ENCODE measurements around the gene JAG2. TPM values are rescaled to one million over a fixed set of nuclear protein-coding genes. Genes with fewer than 3 reads are reported as not detected.

JAG2 gene
- total and polyA plus RNA-seq, 2 donors from 2014 or later, result 6.3 to 26.1 TPM

GRCh38 chr14:105204206-105204930 lies 35.8 kb upstream of the JAG2 start:
- peak overlapping the region; percentile 85 to 88 for H3K27ac ChIP-seq (ENCODE audit: low read depth in 2 of 2, low read length in 2 of 2)
- peak in 4 of 5 donors; percentile 61 to 95 (median 70) for DNase-seq
- H3K4me3 ChIP-seq (ENCODE audit: low read length in 3 of 3), result no peak overlapping the region
- TF ChIP-seq CTCF (IDR thresholded peaks at IDR 0.05; ENCODE audit: borderline replicate concordance, extremely low read depth, insufficient read depth), result no peak
- H3K9ac ChIP-seq (ENCODE audit: low read length in 3 of 3), result no peak overlapping the region
- no peaks in the 10 kb centered on the region for H3K27me3 ChIP-seq (ENCODE audit: control insufficient read depth, insufficient read depth, low read length)
- H3K4me1 ChIP-seq (ENCODE audit: control insufficient read depth in 2 of 3, insufficient read depth in 2 of 3, low read depth in 1 of 3, low read length in 3 of 3), result peaks cover 0 to 31% (median 6%) of the 10 kb centered on the region in 3 donors
- intact Hi-C loops (cut with DNase I), result loop anchor here (5.0 kb wide), 1 partner anchor 148 kb away; no protein-coding TSS in a partner anchor
- peak; percentile 11 for FAIRE-seq
- no peaks in the 10 kb centered on the region for H3K9me3 ChIP-seq (ENCODE audit: control insufficient read depth in 2 of 3, insufficient read depth in 1 of 3, low read length in 3 of 3)
- H3K36me3 ChIP-seq (ENCODE audit: control insufficient read depth in 2 of 3, insufficient read depth in 3 of 3, low read length in 3 of 3), result no peaks in the 10 kb centered on the region

DNA sequence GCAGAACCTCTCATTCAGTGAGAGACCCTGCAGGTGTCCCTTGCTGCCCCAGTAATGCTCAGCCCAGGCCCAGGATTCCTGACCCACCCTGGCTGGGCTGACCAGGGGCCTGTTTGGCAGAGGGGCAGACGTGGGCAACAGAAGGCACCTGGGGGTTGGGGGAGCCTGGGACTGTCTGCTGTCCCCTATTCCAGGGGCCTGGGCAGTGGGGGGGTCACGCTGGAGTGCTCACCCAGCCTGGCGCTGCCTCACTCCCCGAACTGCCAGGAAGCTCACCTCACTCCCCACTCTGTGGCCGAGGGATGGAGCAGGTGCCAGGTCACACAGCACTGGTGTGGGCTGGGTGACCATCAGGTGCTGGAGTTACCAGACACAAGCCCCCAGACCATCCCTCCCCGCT lies 35.1 kb upstream of the JAG2 start:
- FAIRE-seq (no peak), DNase-seq (no peak)
- Histone ChIP-seq H3K36me3 (ENCODE audit: control insufficient read depth in 2 of 3, insufficient read depth in 3 of 3, low read length in 3 of 3) (no peaks in the 10 kb centered on the region), H3K4me3 (ENCODE audit: low read length in 3 of 3) (no peak overlapping the region), H3K27me3 (ENCODE audit: control insufficient read depth, insufficient read depth, low read length) (no peaks in the 10 kb centered on the region), H3K9ac (ENCODE audit: low read length in 3 of 3) (no peak overlapping the region), H3K4me1 (ENCODE audit: control insufficient read depth in 2 of 3, insufficient read depth in 2 of 3, low read depth in 1 of 3, low read length in 3 of 3) (peaks cover 0 to 35% (median 6%) of the 10 kb centered on the region in 3 donors), H3K9me3 (ENCODE audit: control insufficient read depth in 2 of 3, insufficient read depth in 1 of 3, low read length in 3 of 3) (no peaks in the 10 kb centered on the region), H3K27ac (ENCODE audit: low read depth in 2 of 2, low read length in 2 of 2) (peak overlapping the region in 1 of 2 donors; percentile 22)
- no peak for TF ChIP-seq CTCF (IDR thresholded peaks at IDR 0.05; ENCODE audit: borderline replicate concordance, extremely low read depth, insufficient read depth)
- intact Hi-C loops (cut with DNase I), result loop anchor here (5.0 kb wide), 1 partner anchor 149 kb away; no protein-coding TSS in a partner anchor

DNA sequence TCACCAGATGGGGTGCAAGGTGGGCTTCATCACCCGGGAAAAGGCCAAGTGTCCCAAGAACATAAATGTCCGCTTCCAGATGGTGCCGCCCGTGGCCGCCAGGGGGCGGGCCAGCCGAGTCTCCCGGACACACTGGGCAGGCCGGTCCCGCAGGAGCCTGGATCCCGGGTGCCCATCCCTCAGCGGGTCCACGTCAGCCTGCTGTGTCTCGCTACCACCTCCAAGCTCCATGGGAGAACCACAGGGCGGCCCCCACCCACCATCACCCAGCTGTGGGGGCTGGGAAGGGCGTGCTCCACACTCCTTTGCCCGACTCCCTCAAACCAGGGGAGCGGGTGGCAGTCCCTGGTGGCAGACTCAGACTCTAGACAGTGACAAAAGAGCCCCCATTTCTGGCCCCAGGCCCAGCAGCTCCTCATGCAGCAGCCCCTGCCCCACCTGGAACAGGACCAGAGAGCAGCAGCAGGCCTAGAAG lies 34.5 kb upstream of the JAG2 start:
- Histone ChIP-seq H3K9ac (ENCODE audit: low read length in 3 of 3) (no peak overlapping the region), H3K36me3 (ENCODE audit: control insufficient read depth in 2 of 3, insufficient read depth in 3 of 3, low read length in 3 of 3) (no peaks in the 10 kb centered on the region), H3K4me1 (ENCODE audit: control insufficient read depth in 2 of 3, insufficient read depth in 2 of 3, low read depth in 1 of 3, low read length in 3 of 3) (peaks cover 0 to 39% (median 6%) of the 10 kb centered on the region in 3 donors), H3K4me3 (ENCODE audit: low read length in 3 of 3) (no peak overlapping the region), H3K27ac (ENCODE audit: low read depth in 2 of 2, low read length in 2 of 2) (no peak overlapping the region), H3K27me3 (ENCODE audit: control insufficient read depth, insufficient read depth, low read length) (no peaks in the 10 kb centered on the region), H3K9me3 (ENCODE audit: control insufficient read depth in 2 of 3, insufficient read depth in 1 of 3, low read length in 3 of 3) (no peaks in the 10 kb centered on the region)
- FAIRE-seq, result no peak
- peak; percentile 82 to 91 (median 84) for DNase-seq
- intact Hi-C loops (cut with DNase I), result loop anchor here (5.0 kb wide), 1 partner anchor 149 kb away; no protein-coding TSS in a partner anchor
- peak; percentile 96 for TF ChIP-seq CTCF (IDR thresholded peaks at IDR 0.05; ENCODE audit: borderline replicate concordance, extremely low read depth, insufficient read depth)

All from kidney (tissue), 14 donors.